Ascending aorta (tissue), 2 donors: ENCODE data around the gene SMARCAD1. TPM values are rescaled to one million over a fixed set of nuclear protein-coding genes. Genes with fewer than 3 reads are reported as not detected.

Source experiments
- DNase-seq, 2 donors: peaks; one replicate each; pipeline ENCODE4 v3.0.0-alpha.2; 2019; ENCODE audit warnings: low spot score in 2 of 2
- H3K27ac ChIP-seq, 2 donors: fragments of 200-600 bp; sonication (generic); one replicate each; pipeline ENCODE4 v1.5.1; 2016 to 2017; ENCODE audit warnings: mild to moderate bottlenecking in 1 of 2
- H3K27me3 ChIP-seq: fragments of 200-600 bp; sonication (generic); one replicate; pipeline ENCODE4 v1.5.1; 2017
- H3K36me3 ChIP-seq, 2 donors: fragments of 200-600 bp; sonication (generic); one replicate each; pipeline ENCODE4 v1.5.1; 2016
- H3K4me1 ChIP-seq, 2 donors: fragments of 200-600 bp; sonication (generic); one replicate each; pipeline ENCODE4 v1.5.1; 2016 to 2017; ENCODE audit warnings: mild to moderate bottlenecking in 1 of 2
- H3K4me3 ChIP-seq, 2 donors: fragments of 200-600 bp; sonication (generic); one replicate each; pipeline ENCODE4 v1.5.1; 2016 to 2017; ENCODE audit warnings: mild to moderate bottlenecking in 1 of 2
- H3K9me3 ChIP-seq, 2 donors: fragments of 200-600 bp; sonication (generic); one replicate each; pipeline ENCODE4 v1.5.1; 2016
- CTCF ChIP-seq, 3 experiments: fragments of 200-600 bp in 2 of 3; fragments of 450-650 bp in 1 of 3; sonication (generic) in 2 of 3; IDR thresholded peaks; one replicate each; pipeline ENCODE4 v1.5.1; 2016 to 2019; ENCODE audit warnings: antibody characterized with exemption in 3 of 3, mild to moderate bottlenecking in 1 of 3, moderate library complexity in 1 of 3
- intact Hi-C: fragments of 100-400 bp; cut with DNase I; formaldehyde crosslinking; loops from one replicate; pipeline ENCODE4 v1.15.1; 2023
- total RNA-seq: library from RNA; depleted of rRNA; stranded (reverse); fragments of >200 nt; gene quantifications from one replicate; pipeline ENCODE4 v1.1.0, GENCODE V29; 2016

Gene SMARCAD1
- total RNA-seq, 1 donor from 2014 or later = 3.3 TPM

GRCh38 chr4:94256144-94256783, 48.6 kb downstream of the SMARCAD1 start:
- DNase-seq = no peak

GRCh38 chr4:94256828-94257227, 49.2 kb downstream of the SMARCAD1 start:
- H3K4me1 ChIP-seq = no peaks in the 10 kb centered on the region
- intact Hi-C loops = no loop called here

More at GRCh38 chr4:94256144-94256783, 48.6 kb downstream of the SMARCAD1 start:
- intact Hi-C loops = no loop called here
- Histone ChIP-seq H3K27me3 (no peaks in the 10 kb centered on the region), H3K4me3 (no peak overlapping the region), H3K9me3 (no peaks in the 10 kb centered on the region), H3K36me3 (peaks cover 11 to 15% of the 10 kb centered on the region in 2 donors), H3K27ac (no peak overlapping the region), H3K4me1 (no peaks in the 10 kb centered on the region)
- no peak for TF ChIP-seq CTCF (IDR thresholded peaks at IDR 0.05)

DNA sequence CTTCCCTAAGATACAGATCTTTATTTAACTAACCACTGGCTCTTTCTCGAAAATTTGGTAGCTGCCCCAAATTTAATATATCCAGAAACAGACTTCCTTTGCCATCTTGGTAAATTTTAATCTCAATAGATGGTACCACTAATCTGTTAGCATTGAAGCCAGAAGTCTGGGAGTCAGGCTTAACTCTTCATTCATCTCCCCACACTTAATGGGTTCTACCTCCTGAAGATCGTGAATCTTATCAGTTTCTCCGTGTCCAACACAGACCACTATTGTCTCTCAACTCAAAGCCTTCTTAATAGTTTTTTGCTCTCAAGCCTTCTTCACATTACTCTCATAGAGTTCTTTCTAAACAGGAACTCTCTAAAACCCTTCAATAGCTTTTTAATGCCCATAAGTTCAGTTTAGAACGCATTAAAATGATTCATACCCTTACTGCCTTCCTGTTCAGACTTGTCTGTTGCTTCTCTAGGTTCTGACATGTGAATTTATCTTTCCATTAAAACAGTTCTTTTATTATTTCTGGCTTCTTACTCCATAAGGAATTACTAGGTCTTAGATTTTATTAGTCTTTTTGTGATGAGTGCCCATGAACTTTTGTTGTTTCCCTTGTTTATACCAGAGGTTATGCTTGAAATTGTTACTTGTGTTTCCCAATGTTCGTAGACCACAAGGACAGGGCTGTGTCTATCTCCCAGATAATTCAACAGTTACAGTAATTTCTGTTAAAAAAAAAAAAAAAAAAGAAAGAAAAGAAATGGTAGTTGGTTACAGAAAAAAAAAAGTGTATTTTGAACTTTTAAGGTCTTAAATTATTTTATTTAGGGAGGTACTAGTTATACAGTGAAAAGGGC, 54.7 kb downstream of the SMARCAD1 start:
- H3K27ac ChIP-seq = no peak overlapping the region
- no peak for DNase-seq
- H3K27me3 ChIP-seq = no peaks in the 10 kb centered on the region
- H3K4me3 ChIP-seq = no peak overlapping the region
- H3K9me3 ChIP-seq = no peaks in the 10 kb centered on the region
- H3K36me3 ChIP-seq = peaks cover 0 to 7% of the 10 kb centered on the region in 2 donors
- TF ChIP-seq CTCF (IDR thresholded peaks at IDR 0.05) = no peak
- no peaks in the 10 kb centered on the region for H3K4me1 ChIP-seq
- intact Hi-C loops = no loop called here

More at GRCh38 chr4:94256828-94257227, 49.2 kb downstream of the SMARCAD1 start:
- DNase-seq = no peak
- no peaks in the 10 kb centered on the region for H3K27me3 ChIP-seq
- H3K9me3 ChIP-seq = no peaks in the 10 kb centered on the region
- H3K4me3 ChIP-seq = no peak overlapping the region
- no peak overlapping the region for H3K27ac ChIP-seq
- peaks cover 11 to 15% of the 10 kb centered on the region in 2 donors for H3K36me3 ChIP-seq
- TF ChIP-seq CTCF (IDR thresholded peaks at IDR 0.05) = no peak

GRCh38 chr4:94267037-94267436, 59.4 kb downstream of the SMARCAD1 start:
- intact Hi-C loops = no loop called here

DNA sequence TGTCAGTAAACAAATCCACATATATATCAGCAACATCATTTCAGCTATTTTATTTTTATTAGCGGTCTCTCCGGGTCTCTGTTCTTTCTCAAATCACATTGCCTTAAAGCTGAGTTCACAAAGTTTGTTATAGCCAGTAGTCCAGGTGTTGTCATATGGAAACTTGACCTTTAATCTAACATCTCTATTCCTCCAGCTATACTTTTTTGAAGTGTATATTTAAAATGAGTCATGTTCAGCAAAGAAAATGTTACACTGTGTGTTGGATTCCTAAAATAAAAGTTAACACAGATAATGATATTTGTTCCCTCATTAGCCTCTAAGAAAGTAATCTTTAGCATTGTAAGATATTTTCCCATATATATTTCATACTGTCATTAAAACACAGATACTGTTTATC, 63.6 kb downstream of the SMARCAD1 start:
- intact Hi-C loops = no loop called here
- Histone ChIP-seq H3K4me1 (no peaks in the 10 kb centered on the region), H3K9me3 (no peaks in the 10 kb centered on the region), H3K36me3 (peaks cover 3 to 24% of the 10 kb centered on the region in 2 donors), H3K4me3 (no peak overlapping the region), H3K27me3 (no peaks in the 10 kb centered on the region), H3K27ac (no peak overlapping the region)
- no peak for TF ChIP-seq CTCF (IDR thresholded peaks at IDR 0.05)
- DNase-seq = no peak

More at GRCh38 chr4:94267037-94267436, 59.4 kb downstream of the SMARCAD1 start:
- H3K4me1 ChIP-seq = no peaks in the 10 kb centered on the region
- peaks cover 0 to 13% of the 10 kb centered on the region in 2 donors for H3K36me3 ChIP-seq
- no peaks in the 10 kb centered on the region for H3K9me3 ChIP-seq
- no peaks in the 10 kb centered on the region for H3K27me3 ChIP-seq
- DNase-seq = no peak
- H3K4me3 ChIP-seq = no peak overlapping the region
- H3K27ac ChIP-seq = no peak overlapping the region
- no peak for TF ChIP-seq CTCF (IDR thresholded peaks at IDR 0.05)
